ENCODE measurements around the gene GOLPH3.
A peak's percentile ranks its signal among the peaks of the same experiment; 100 is the strongest.

Gene GOLPH3

DNA sequence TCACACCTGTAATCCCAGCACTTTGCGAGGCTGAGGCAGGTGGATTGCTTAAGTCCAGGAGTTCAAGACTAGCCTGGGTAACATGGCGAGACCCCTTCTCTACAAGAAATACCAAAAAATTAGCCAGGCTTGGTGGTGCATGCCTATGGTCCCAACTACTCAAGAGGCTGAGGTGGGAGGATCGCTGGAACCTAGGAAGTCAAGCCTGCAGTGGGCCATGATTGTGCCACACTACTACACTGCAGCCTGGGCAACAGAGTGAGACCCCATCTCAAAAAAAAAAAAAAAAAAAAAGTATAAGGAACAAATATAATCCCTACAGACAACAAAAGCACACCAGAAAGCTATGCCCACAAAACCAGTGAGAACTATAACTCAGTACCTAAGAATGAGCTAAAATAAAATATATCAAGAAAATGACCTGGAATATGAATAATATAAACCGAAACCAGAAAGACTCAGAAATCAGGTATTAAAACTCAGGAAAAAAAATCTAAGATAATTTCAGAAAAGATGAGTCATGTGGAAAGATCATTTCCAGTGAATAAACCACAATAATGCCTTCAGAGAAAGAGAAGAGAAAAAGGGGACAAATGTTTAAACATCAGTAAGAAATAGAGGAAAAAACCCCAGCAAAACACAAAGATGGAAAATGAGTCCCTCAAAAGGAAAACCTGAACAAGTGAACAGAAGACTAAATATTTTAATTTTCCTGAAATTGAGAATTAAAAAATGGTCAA, 57.4 kb downstream of the GOLPH3 start:
- in situ Hi-C loops (cut with HindIII; ENCODE audit: low sequenced_read_pairs): no loop called here
- peak; percentile 36 for DNase-seq (ENCODE audit: low read depth, low spot score)
- TF ChIP-seq, protein P1, sequence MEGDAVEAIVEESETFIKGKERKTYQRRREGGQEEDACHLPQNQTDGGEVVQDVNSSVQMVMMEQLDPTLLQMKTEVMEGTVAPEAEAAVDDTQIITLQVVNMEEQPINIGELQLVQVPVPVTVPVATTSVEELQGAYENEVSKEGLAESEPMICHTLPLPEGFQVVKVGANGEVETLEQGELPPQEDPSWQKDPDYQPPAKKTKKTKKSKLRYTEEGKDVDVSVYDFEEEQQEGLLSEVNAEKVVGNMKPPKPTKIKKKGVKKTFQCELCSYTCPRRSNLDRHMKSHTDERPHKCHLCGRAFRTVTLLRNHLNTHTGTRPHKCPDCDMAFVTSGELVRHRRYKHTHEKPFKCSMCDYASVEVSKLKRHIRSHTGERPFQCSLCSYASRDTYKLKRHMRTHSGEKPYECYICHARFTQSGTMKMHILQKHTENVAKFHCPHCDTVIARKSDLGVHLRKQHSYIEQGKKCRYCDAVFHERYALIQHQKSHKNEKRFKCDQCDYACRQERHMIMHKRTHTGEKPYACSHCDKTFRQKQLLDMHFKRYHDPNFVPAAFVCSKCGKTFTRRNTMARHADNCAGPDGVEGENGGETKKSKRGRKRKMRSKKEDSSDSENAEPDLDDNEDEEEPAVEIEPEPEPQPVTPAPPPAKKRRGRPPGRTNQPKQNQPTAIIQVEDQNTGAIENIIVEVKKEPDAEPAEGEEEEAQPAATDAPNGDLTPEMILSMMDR (IDR thresholded peaks at IDR 0.05; ENCODE audit: low read depth, low read length): no peak
- H3K4me3 ChIP-seq (ENCODE audit: low read depth, low read length): no peak overlapping the region

DNA sequence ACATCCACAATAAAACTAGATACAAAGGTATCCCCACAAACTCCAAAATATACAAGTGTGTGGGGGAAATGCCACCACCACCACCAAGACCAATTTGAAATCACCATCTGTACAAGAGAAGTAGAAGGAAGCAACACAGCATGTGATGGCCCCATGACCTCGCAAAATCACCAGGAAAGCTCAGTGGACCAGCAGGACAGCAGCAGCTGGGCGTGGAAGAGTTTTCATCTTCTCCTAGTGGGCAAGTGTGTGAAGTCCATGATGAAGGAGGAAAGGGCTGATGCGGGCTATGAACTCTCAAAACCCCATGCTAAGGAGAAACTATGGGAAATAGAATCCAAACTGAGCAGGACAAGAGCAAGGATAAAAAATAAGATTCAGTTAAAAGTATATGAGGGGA, 58.1 kb downstream of the GOLPH3 start:
- no peak for DNase-seq (ENCODE audit: low read depth, low spot score)
- H3K4me3 ChIP-seq (ENCODE audit: low read depth, low read length): no peak overlapping the region
- in situ Hi-C loops (cut with HindIII; ENCODE audit: low sequenced_read_pairs): no loop called here
- TF ChIP-seq, protein P1 (IDR thresholded peaks at IDR 0.05; ENCODE audit: low read depth, low read length): peak; percentile 11

DNA sequence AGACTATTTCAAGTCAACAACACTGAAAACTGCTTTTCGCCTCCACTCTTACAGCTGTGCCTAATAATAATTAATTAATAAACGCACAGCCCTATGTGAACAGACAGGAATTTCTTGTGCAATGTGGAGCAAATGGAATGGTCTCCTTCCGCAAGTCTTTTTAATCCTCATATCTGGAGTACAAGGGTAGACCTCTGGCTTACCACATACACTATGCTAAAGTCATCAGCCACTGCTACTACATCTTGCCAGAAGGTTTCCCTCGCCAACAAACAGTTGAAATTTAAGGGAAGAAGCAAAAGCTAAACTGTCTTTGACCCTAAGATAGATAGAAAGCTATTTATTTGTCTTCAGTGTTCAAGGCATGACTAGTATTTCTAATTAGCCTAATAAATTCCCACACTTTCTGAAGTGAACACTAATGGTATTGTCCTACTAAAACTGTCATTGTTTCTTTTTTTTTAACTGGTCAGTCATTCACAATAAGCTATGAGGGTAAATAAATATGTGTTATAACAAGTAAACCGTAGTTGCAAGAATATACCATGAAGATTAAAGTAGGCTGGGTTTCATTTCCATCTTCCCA, 63.9 kb downstream of the GOLPH3 start:
- in situ Hi-C loops (cut with HindIII; ENCODE audit: low sequenced_read_pairs): no loop called here
- no peak overlapping the region for H3K4me3 ChIP-seq (ENCODE audit: low read depth, low read length)
- TF ChIP-seq, protein P1 (IDR thresholded peaks at IDR 0.05; ENCODE audit: low read depth, low read length): no peak
- no peak for DNase-seq (ENCODE audit: low read depth, low spot score)

DNA sequence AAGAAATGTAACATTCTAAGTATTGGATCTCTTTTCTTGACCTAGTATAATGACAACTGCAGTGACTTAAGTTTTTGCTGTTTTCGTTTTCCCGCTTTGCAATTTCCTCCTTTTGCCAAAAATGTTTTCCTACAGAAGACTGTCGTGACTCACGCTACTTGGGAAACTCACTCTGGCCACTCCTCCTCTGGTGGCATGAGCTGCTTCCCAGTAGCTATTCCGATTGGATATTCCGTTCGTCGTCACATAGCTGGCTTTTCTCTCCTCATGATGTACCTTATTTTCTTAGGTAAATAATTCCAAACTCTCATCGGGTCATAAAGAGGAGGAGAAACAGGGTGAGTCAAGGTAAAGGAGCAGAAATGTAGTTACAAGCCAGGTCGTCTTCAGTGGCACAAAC, 64.9 kb downstream of the GOLPH3 start:
- TF ChIP-seq, protein P1 (IDR thresholded peaks at IDR 0.05; ENCODE audit: low read depth, low read length): no peak
- in situ Hi-C loops (cut with HindIII; ENCODE audit: low sequenced_read_pairs): no loop called here
- no peak for DNase-seq (ENCODE audit: low read depth, low spot score)
- H3K4me3 ChIP-seq (ENCODE audit: low read depth, low read length): no peak overlapping the region

DNA sequence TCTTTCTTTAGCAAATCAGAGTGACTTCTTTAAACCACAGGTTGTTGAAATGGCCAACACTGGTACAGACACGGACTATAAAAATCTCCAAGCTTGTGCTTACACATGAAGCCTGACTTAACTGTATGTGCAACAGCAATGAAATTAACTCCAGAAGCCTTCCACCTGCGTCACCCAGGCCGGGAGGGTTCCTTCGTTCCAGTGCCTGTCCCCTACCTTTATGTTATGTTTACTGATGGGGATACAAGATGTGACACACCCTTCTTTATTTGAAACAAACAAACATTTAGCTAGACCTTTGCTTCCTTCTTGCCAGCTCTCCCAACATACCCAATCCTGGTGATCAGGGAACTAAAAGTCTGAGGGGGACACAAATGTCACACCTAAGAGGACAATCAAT, 66.0 kb downstream of the GOLPH3 start:
- TF ChIP-seq, protein P1 (IDR thresholded peaks at IDR 0.05; ENCODE audit: low read depth, low read length): no peak
- DNase-seq (ENCODE audit: low read depth, low spot score): no peak
- in situ Hi-C loops (cut with HindIII; ENCODE audit: low sequenced_read_pairs): no loop called here
- H3K4me3 ChIP-seq (ENCODE audit: low read depth, low read length): no peak overlapping the region

DNA sequence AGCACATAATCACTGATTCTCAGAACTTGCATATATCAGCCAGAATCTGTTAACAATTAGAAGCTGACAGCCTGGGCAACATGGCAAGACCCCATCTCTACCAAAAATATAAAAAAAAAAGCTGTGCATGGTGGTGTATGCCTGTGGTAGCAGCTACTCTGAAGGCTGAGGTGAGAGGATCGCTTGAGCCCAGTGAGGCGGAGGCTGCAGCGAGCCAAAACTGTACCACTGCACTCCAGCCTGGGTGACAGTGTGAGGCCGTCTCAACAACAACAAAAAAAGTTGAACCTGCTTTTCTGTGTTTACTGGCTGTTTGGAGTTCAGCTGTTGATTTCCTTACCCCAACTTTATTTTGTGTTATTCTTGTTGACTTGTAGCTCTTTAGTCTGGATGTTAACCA, 66.8 kb downstream of the GOLPH3 start:
- no peak overlapping the region for H3K4me3 ChIP-seq (ENCODE audit: low read depth, low read length)
- no peak for DNase-seq (ENCODE audit: low read depth, low spot score)
- in situ Hi-C loops (cut with HindIII; ENCODE audit: low sequenced_read_pairs): no loop called here
- TF ChIP-seq, protein P1 (IDR thresholded peaks at IDR 0.05; ENCODE audit: low read depth, low read length): no peak

All from astrocyte of the spinal cord (primary cell).